Endothelial cell of umbilical vein (primary cell): Measurements from ENCODE around the gene ADAMTSL2. TPM values are rescaled to one million over a fixed set of nuclear protein-coding genes. Genes with fewer than 3 reads are reported as not detected.

Source experiments
- BruUV-seq: library from RNA; stranded (reverse); fragments of 400-500 nt; replicated peaks from 2 replicates; lab custom pipeline; 2021; lab: Mats Ljungman, UMichigan
- CTCF ChIA-PET: fragments of 300-600, 350-600 bp; sonication (Branson Sonifier 250); formaldehyde crosslinking; loops from one replicate; lab custom pipeline; 2021; ENCODE audit warnings: antibody characterized with exemption, inconsistent platforms; lab: Charles Lee
- POLR2A ChIA-PET: fragments of 300-600, 350-600 bp; sonication (Branson Sonifier 250); formaldehyde crosslinking; loops from one replicate; lab custom pipeline; 2021; ENCODE audit warnings: antibody characterized with exemption, inconsistent platforms; lab: Charles Lee
- DNase-seq: peaks from one replicate; pipeline ENCODE4 v3.0.0-alpha.2; 2011; ENCODE audit warnings: low read depth, low spot score
- FAIRE-seq: peaks from 2 replicates; lab custom pipeline; 2011; peaks lifted over from hg19 to GRCh38; lab: Jason Lieb, UNC
- H2AFZ ChIP-seq: 2 replicates; pipeline ENCODE4 v1.6.0; 2012; ENCODE audit warnings: low read depth, low read length, control low read depth, inconsistent platforms
- H3K27ac ChIP-seq: 2 replicates; pipeline ENCODE4 v1.5.1; 2011; ENCODE audit warnings: low read depth, mild to moderate bottlenecking, control low read depth, low read length, moderate library complexity; ENCODE audit not compliant: insufficient read depth
- H3K27me3 ChIP-seq, 2 experiments: 2 replicates each; pipeline versions ENCODE4 v1.6.0 to v1.6.1; 2011; ENCODE audit warnings: low read length in 2 of 2, mixed read lengths in 1 of 2; ENCODE audit not compliant: control insufficient read depth in 2 of 2, insufficient read depth in 2 of 2
- H3K36me3 ChIP-seq, 2 experiments: 2 replicates in 1 of 2; 3 replicates in 1 of 2; pipeline ENCODE4 v1.5.1; 2011; ENCODE audit warnings: low read length in 2 of 2, mild to moderate bottlenecking in 1 of 2, moderate library complexity in 1 of 2; ENCODE audit not compliant: control insufficient read depth in 2 of 2, insufficient read depth in 2 of 2; ENCODE audit errors: extremely low read depth in 1 of 2
- H3K4me1 ChIP-seq: 3 replicates; pipeline ENCODE4 v1.5.1; 2011; ENCODE audit warnings: mild to moderate bottlenecking, low read length; ENCODE audit not compliant: control insufficient read depth, insufficient read depth; ENCODE audit errors: extremely low read depth
- H3K4me2 ChIP-seq: 2 replicates; pipeline ENCODE4 v1.6.1; 2011; ENCODE audit warnings: low read length, control low read depth, mixed read lengths; ENCODE audit not compliant: insufficient read depth
- H3K4me3 ChIP-seq, 3 experiments: fragments of 200-600 bp in 1 of 3; sonication (generic), shearing (Covaris generic) in 1 of 3; replicated peaks in 1 of 3; 2 replicates each; pipeline ENCODE4 v1.5.1; 2011 to 2016; ENCODE audit warnings: control low read depth in 3 of 3, low read length in 3 of 3, mild to moderate bottlenecking in 2 of 3, inconsistent platforms in 1 of 3, low read depth in 1 of 3, moderate library complexity in 1 of 3; ENCODE audit not compliant: insufficient read depth in 1 of 3
- H3K79me2 ChIP-seq: 2 replicates; pipeline ENCODE4 v1.6.0; 2012; ENCODE audit warnings: low read length, inconsistent platforms; ENCODE audit not compliant: control insufficient read depth, insufficient read depth
- H3K9ac ChIP-seq: replicated peaks from 2 replicates; pipeline ENCODE3; 2011; ENCODE audit warnings: low read length, control low read depth; ENCODE audit not compliant: insufficient read depth; ENCODE audit errors: extremely low read depth
- H3K9me1 ChIP-seq: replicated peaks from 3 replicates; pipeline ENCODE4 v1.6.0; 2011; ENCODE audit warnings: mild to moderate bottlenecking, low read length; ENCODE audit not compliant: control insufficient read depth, insufficient read depth; ENCODE audit errors: extremely low read depth
- H3K9me3 ChIP-seq: replicated peaks from 2 replicates; pipeline ENCODE4 v1.5.1; 2012; ENCODE audit warnings: low read length, inconsistent platforms; ENCODE audit not compliant: control insufficient read depth, insufficient read depth
- H4K20me1 ChIP-seq: replicated peaks from 2 replicates; pipeline ENCODE3; 2011; ENCODE audit warnings: mild to moderate bottlenecking, low read length; ENCODE audit not compliant: control insufficient read depth, insufficient read depth; ENCODE audit errors: extremely low read depth
- EZH2 ChIP-seq: IDR thresholded peaks from 2 replicates; pipeline ENCODE4 v1.6.1; 2012; ENCODE audit warnings: borderline replicate concordance, low read depth, mild to moderate bottlenecking, moderate library complexity, low read length, inconsistent platforms; ENCODE audit not compliant: severe bottlenecking
- MYC ChIP-seq: IDR thresholded peaks from one replicate; pipeline ENCODE4 v1.6.1; 2011; ENCODE audit warnings: mild to moderate bottlenecking, low read depth, low read length
- POLR2AphosphoS5 ChIP-seq: IDR thresholded peaks from 2 replicates; pipeline ENCODE4 v1.6.1; 2012; ENCODE audit warnings: low read depth, mild to moderate bottlenecking, control low read depth, low read length, moderate library complexity; ENCODE audit not compliant: insufficient read depth
- dilution Hi-C: fragments of 300-500 bp; cut with MboI; formaldehyde crosslinking; loops from one replicate; pipeline ENCODE4 v1.15.0; 2019; ENCODE audit warnings: low sequenced_read_pairs; ENCODE audit not compliant: extremely low pct_ligation_motif_present
- intact Hi-C: fragments of 100-400 bp; cut with micrococcal nuclease; formaldehyde crosslinking; loops from one replicate; pipeline ENCODE4 v1.10.0; 2022
- polyA plus RNA-seq, 4 experiments: library from polyadenylated mRNA; depleted of rRNA in 3 of 4; stranded (reverse) in 3 of 4; unstranded in 1 of 4; fragments of >200 nt; gene quantifications; 2 replicates each; pipeline versions ENCODE4 v1.2.1 to v1.2.3, GENCODE V29; 2011 to 2012; ENCODE audit warnings: missing spikeins in 1 of 4
- total RNA-seq: library from RNA; stranded (reverse); gene quantifications from 2 replicates; pipeline ENCODE4 v1.2.3, GENCODE V29; 2021
- TF ChIP-seq, protein P1 (sequence below), 2 donors: IDR thresholded peaks; 1 replicate in 1 of 2; 2 replicates in 1 of 2; pipeline ENCODE4 v1.5.1; 2011; ENCODE audit warnings: low read length in 2 of 2, mild to moderate bottlenecking in 2 of 2, moderate library complexity in 2 of 2, control low read depth in 1 of 2, inconsistent platforms in 1 of 2, low read depth in 1 of 2; ENCODE audit not compliant: insufficient read depth in 1 of 2; ENCODE audit errors: extremely low read depth in 1 of 2
- TF ChIP-seq, protein P2 (sequence below): IDR thresholded peaks from 2 replicates; pipeline ENCODE4 v1.6.1; 2011; ENCODE audit not compliant: insufficient read depth, insufficient read length

Gene ADAMTSL2
- total and polyA plus RNA-seq, 2 donors (not counting 3 experiments of a cell fraction or from before 2014, with no cell fraction given) = not detected

DNA sequence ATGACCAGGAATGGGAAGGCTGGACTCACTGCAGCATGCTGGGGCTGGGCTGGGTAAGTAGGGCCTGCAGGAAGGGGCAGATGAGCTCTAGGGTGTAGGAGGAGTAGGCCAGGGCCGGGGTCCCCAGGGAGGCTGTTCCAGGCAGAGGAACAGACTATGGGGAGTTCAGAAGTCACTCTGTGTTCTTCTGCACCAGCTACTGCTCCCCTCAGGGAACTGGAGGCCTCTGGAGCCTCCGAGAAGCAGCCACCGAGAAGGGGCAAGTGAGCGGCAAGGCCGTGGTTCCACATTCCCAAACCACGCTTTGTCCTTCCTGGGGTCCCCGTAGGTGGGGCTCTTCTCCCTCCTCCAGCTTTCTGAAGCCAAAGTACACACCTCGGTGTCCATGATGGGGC lies 47.2 kb upstream of the ADAMTSL2 start:
- Histone ChIP-seq H3K9me3 (no peaks in the 10 kb centered on the region), H4K20me1 (no peaks in the 10 kb centered on the region), H3K27me3 (no peaks in the 10 kb centered on the region), H3K4me1 (no peaks in the 10 kb centered on the region), H3K27ac (no peak overlapping the region), H3K9me1 (no peaks in the 10 kb centered on the region), H3K4me2 (no peak overlapping the region), H2AFZ (peak overlapping the region; percentile 80), H3K4me3 (no peak overlapping the region), H3K36me3 (no peaks in the 10 kb centered on the region), H3K9ac (no peak overlapping the region), H3K79me2 (no peaks in the 10 kb centered on the region)
- dilution Hi-C loops = no loop called here
- intact Hi-C loops = loop anchor here (2.0 kb wide), 2 partner anchors 91 to 249 kb away; no protein-coding TSS in a partner anchor
- no TSS peak for BruUV-seq
- ChIA-PET CTCF (interaction anchor here (0.7 to 7.3 kb wide), 11 partner anchors 9 to 509 kb away, joined by 3 to 142 read pairs (median 6); partner anchors contain the start of genes GFI1B, SLC2A6, SURF1 and SURF2), POLR2A (no interaction called here)
- FAIRE-seq = no peak
- DNase-seq = no peak
- TF ChIP-seq, protein P1, sequence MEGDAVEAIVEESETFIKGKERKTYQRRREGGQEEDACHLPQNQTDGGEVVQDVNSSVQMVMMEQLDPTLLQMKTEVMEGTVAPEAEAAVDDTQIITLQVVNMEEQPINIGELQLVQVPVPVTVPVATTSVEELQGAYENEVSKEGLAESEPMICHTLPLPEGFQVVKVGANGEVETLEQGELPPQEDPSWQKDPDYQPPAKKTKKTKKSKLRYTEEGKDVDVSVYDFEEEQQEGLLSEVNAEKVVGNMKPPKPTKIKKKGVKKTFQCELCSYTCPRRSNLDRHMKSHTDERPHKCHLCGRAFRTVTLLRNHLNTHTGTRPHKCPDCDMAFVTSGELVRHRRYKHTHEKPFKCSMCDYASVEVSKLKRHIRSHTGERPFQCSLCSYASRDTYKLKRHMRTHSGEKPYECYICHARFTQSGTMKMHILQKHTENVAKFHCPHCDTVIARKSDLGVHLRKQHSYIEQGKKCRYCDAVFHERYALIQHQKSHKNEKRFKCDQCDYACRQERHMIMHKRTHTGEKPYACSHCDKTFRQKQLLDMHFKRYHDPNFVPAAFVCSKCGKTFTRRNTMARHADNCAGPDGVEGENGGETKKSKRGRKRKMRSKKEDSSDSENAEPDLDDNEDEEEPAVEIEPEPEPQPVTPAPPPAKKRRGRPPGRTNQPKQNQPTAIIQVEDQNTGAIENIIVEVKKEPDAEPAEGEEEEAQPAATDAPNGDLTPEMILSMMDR (IDR thresholded peaks at IDR 0.05; ENCODE audit: extremely low read depth in 1 of 2, insufficient read depth in 1 of 2, low read depth in 1 of 2, low read length in 2 of 2) = no peak
- no peak for TF ChIP-seq MYC
- TF ChIP-seq, protein P2, sequence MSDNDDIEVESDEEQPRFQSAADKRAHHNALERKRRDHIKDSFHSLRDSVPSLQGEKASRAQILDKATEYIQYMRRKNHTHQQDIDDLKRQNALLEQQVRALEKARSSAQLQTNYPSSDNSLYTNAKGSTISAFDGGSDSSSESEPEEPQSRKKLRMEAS = no peak
- TF ChIP-seq POLR2AphosphoS5 = no peak
- TF ChIP-seq EZH2 = no peak
